HepG2 (cell line): ENCODE measurements around the gene GINM1. TPM values are rescaled to one million over a fixed set of nuclear protein-coding genes. Genes with fewer than 3 reads are reported as not detected.
A peak's percentile ranks its signal among the peaks of the same experiment; 100 is the strongest.

ENCODE experiments used
- ATAC-seq: fragments of 200-7000 bp; cut with Tn5 transposase; 3 replicates; pipeline ENCODE4 v1.9.1; 2020; ENCODE audit warnings: mild to moderate bottlenecking, moderate library complexity
- BruUV-seq: library from RNA; stranded (reverse); fragments of 400-500 nt; replicated peaks from 2 replicates; lab custom pipeline; 2021; lab: Mats Ljungman, UMichigan
- CTCF ChIA-PET: fragments of 300-600 bp; formaldehyde crosslinking; extraction: SDS; loops from one replicate; lab custom pipeline; 2021; ENCODE audit warnings: low total read pairs, inconsistent platforms, low intra/inter-chr PET ratio; lab: Yijun Ruan, JAX
- POLR2A ChIA-PET: fragments of 350-600 bp; sonication (Branson Sonifier 250); formaldehyde crosslinking; loops from one replicate; lab custom pipeline; 2020; ENCODE audit warnings: antibody characterized with exemption, inconsistent platforms; lab: Yijun Ruan, JAX
- DNase-seq: peaks from one replicate; pipeline ENCODE4 v3.0.0-alpha.2; 2015; ENCODE audit warnings: low spot score
- FAIRE-seq: peaks from 3 replicates; lab custom pipeline; 2011; peaks lifted over from hg19 to GRCh38; lab: Jason Lieb, UNC
- H2AFZ ChIP-seq: one replicate; pipeline ENCODE4 v1.6.1; 2011; ENCODE audit warnings: low read length, inconsistent platforms
- H3K27ac ChIP-seq: fragments of 300-600 bp; 3 replicates; pipeline ENCODE4 v1.8.0; 2011; ENCODE audit warnings: mixed run types, mild to moderate bottlenecking, mixed read lengths, low read length, inconsistent platforms; ENCODE audit not compliant: insufficient read depth; ENCODE audit errors: extremely low read length
- H3K27me3 ChIP-seq, 2 experiments: fragments of 200-600 bp in 1 of 2; 2 replicates in 1 of 2; 3 replicates in 1 of 2; pipeline versions ENCODE4 v1.6.0 to v1.8.0; 2011; ENCODE audit warnings: low read length in 2 of 2, mild to moderate bottlenecking in 2 of 2, moderate library complexity in 2 of 2, inconsistent platforms in 1 of 2; ENCODE audit not compliant: insufficient read depth in 2 of 2, control insufficient read depth in 1 of 2
- H3K36me3 ChIP-seq, 2 experiments: fragments of 200-600 bp in 1 of 2; replicated peaks in 1 of 2; 2 replicates in 1 of 2; 3 replicates in 1 of 2; pipeline versions ENCODE4 v1.5.1 to v1.8.0; 2011; ENCODE audit warnings: low read length in 2 of 2, inconsistent platforms in 1 of 2; ENCODE audit not compliant: insufficient read depth in 2 of 2, control insufficient read depth in 1 of 2
- H3K4me1 ChIP-seq: 2 replicates; pipeline ENCODE4 v1.5.1; 2012; ENCODE audit warnings: low read length, inconsistent platforms; ENCODE audit not compliant: insufficient read depth
- H3K4me2 ChIP-seq: 2 replicates; pipeline ENCODE4 v1.6.0; 2011; ENCODE audit warnings: low read depth, low read length, inconsistent platforms
- H3K4me3 ChIP-seq, 3 experiments: fragments of 200-600 bp in 1 of 3; sonication (generic), shearing (Covaris generic) in 1 of 3; replicated peaks in 1 of 3; 2 replicates each; pipeline ENCODE4 v1.5.1; 2011 to 2016; ENCODE audit warnings: low read length in 3 of 3, inconsistent platforms in 2 of 3, low read depth in 2 of 3, mild to moderate bottlenecking in 2 of 3, control low read depth in 1 of 3, mixed read lengths in 1 of 3; ENCODE audit not compliant: insufficient read depth in 1 of 3
- H3K79me2 ChIP-seq: one replicate; pipeline ENCODE4 v1.6.1; 2011; ENCODE audit warnings: low read length, inconsistent platforms; ENCODE audit not compliant: insufficient read depth
- H3K9ac ChIP-seq: 2 replicates; pipeline ENCODE4 v1.6.0; 2011; ENCODE audit warnings: mild to moderate bottlenecking, low read depth, low read length, inconsistent platforms; ENCODE audit not compliant: insufficient read depth
- H3K9me3 ChIP-seq: 2 replicates; pipeline ENCODE4 v1.5.1; 2012; ENCODE audit warnings: mild to moderate bottlenecking, low read length
- H4K20me1 ChIP-seq: 2 replicates; pipeline ENCODE4 v1.6.0; 2011; ENCODE audit warnings: inconsistent platforms, mild to moderate bottlenecking, low read length, moderate library complexity; ENCODE audit not compliant: insufficient read depth
- EED ChIP-seq: sonication (generic); formaldehyde crosslinking; IDR thresholded peaks from 2 replicates; pipeline ENCODE4 v1.5.0; 2020; ENCODE audit warnings: mild to moderate bottlenecking, missing genetic modification reagents
- ELF3 ChIP-seq: IDR thresholded peaks from 2 replicates; pipeline ENCODE4 v1.6.1; 2016; ENCODE audit warnings: missing genetic modification reagents, missing compliant biosample characterization
- KDM5B ChIP-seq: sonication (generic); formaldehyde crosslinking; IDR thresholded peaks from 2 replicates; pipeline ENCODE4 v1.4.0; 2020; ENCODE audit warnings: missing genetic modification reagents, mild to moderate bottlenecking, borderline replicate concordance
- MBD4 ChIP-seq: IDR thresholded peaks from 2 replicates; pipeline ENCODE4 v1.6.1; 2012; ENCODE audit warnings: low read length, inconsistent platforms, borderline replicate concordance
- NONO ChIP-seq, 2 experiments: fragments of 450-650 bp in 1 of 2; sonication (generic) in 1 of 2; formaldehyde crosslinking in 1 of 2; IDR thresholded peaks in 1 of 2; conservative IDR thresholded peaks in 1 of 2; 2 replicates each; pipeline versions ENCODE4 v1.6.1 to v1.8.0; 2017 to 2022; ENCODE audit warnings: mild to moderate bottlenecking in 1 of 2, missing genetic modification reagents in 1 of 2, moderate library complexity in 1 of 2
- ZSCAN31 ChIP-seq: sonication (generic); formaldehyde crosslinking; IDR thresholded peaks from 2 replicates; pipeline ENCODE4 v1.5.0; 2020; ENCODE audit warnings: low read depth, mild to moderate bottlenecking, missing genetic modification reagents
- WGBS: methylation state at CpG from one replicate; pipeline ENCODE4 v1.1.6; 2017; ENCODE audit warnings: low lambda C conversion rate; 5-methylcytosine and 5-hydroxymethylcytosine counted together
- in situ Hi-C: cut with HindIII; loops from 2 replicates; pipeline ENCODE4 v1.10.0; 2017; ENCODE audit warnings: low pct_unique_long_range_greater_than_20kb; ENCODE audit not compliant: extremely low pct_ligation_motif_present
- intact Hi-C: fragments of 100-400 bp; cut with micrococcal nuclease; formaldehyde crosslinking; loops from one replicate; pipeline ENCODE4 v1.10.0; 2022; ENCODE audit not compliant: unreplicated experiment
- polyA plus RNA-seq, 8 experiments: library from polyadenylated mRNA; depleted of rRNA in 3 of 8; stranded (reverse) in 7 of 8; unstranded in 1 of 8; fragments of >200 nt; fragmentation: Illumina TruSeq in 4 of 8; extraction: Trizol in 4 of 8; gene quantifications; 2 replicates each; pipeline versions ENCODE4 v1.2.1 to v1.2.3, GENCODE V29; 2011 to 2016; ENCODE audit warnings: low read depth in 4 of 8, missing spikeins in 1 of 8, mixed read lengths in 1 of 8; ENCODE audit not compliant: insufficient read depth in 1 of 8
- total RNA-seq, 5 experiments: library from RNA; depleted of rRNA; stranded (reverse); fragments of >200 nt; fragmentation: Illumina TruSeq; extraction: Trizol; gene quantifications; 2 replicates each; pipeline ENCODE4 v1.2.3, GENCODE V29; 2016; ENCODE audit warnings: low read depth in 1 of 5
- TF ChIP-seq, protein P1 (sequence below): sonication (generic); formaldehyde crosslinking; IDR thresholded peaks from 2 replicates; pipeline ENCODE4 v1.5.1; 2020; ENCODE audit warnings: mild to moderate bottlenecking, missing genetic modification reagents, moderate library complexity
- TF ChIP-seq, protein P2 (sequence below): sonication (generic); formaldehyde crosslinking; IDR thresholded peaks from 2 replicates; pipeline ENCODE4; 2020; ENCODE audit warnings: missing genetic modification reagents, mild to moderate bottlenecking, borderline replicate concordance
- TF ChIP-seq, protein P3 (sequence below): sonication (generic); formaldehyde crosslinking; IDR thresholded peaks from 2 replicates; pipeline ENCODE4 v1.4.0; 2020; ENCODE audit warnings: missing genetic modification reagents, borderline replicate concordance
- TF ChIP-seq, protein P4 (sequence below), 2 experiments: sonication (generic) in 1 of 2; formaldehyde crosslinking in 1 of 2; IDR thresholded peaks; 2 replicates each; pipeline versions ENCODE4 v1.4.0 to v1.6.1; 2018 to 2020; ENCODE audit warnings: missing genetic modification reagents in 2 of 2, borderline replicate concordance in 1 of 2, low read depth in 1 of 2, mild to moderate bottlenecking in 1 of 2, missing biosample characterization in 1 of 2

The GINM1 gene
- total and polyA plus RNA-seq, 2 of the 13 experiments (the other 11 are each of a cell fraction or from before 2014, with no cell fraction given): 19.4 to 27.5 TPM

DNA sequence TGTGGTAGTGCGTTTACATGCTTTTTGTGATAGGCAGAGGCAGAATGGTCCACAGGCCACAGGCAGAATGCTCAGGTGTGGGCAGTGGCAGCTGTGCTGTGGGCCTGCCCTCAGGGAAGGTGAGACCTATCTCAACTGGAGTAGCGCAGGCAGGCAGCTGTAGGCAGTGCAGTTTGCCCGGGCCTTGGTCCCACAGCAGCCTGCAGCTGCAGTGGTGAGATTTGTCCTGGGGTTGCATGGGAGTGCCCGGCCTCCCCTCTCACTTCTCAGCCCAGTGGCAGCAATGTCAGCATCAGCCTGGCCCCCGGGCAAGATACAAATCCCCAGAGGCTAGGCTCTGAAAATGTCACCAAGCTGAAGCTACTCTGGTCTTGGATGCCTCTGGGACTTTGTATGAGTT is 14.3 kb upstream of the GINM1 start:
- Histone ChIP-seq H3K9ac (peak overlapping the region; percentile 23; the same call in 1 of the 2 replicates), H3K4me2 (peak overlapping the region; percentile 48), H3K36me3 (no peaks in the 10 kb centered on the region), H3K4me1 (peaks cover 29% of the 10 kb centered on the region), H2AFZ (peak overlapping the region; percentile 68), H3K79me2 (no peaks in the 10 kb centered on the region), H3K4me3 (peak overlapping the region in 1 of 3 experiments; percentile 25; a peak in 1 of 6 replicates), H3K9me3 (no peaks in the 10 kb centered on the region), H3K27ac (no peak overlapping the region), H3K27me3 (peaks cover 0 to 13% of the 10 kb centered on the region in 2 experiments; a peak in 4 of 5 replicates), H4K20me1 (no peaks in the 10 kb centered on the region)
- FAIRE-seq: no peak
- no peak for DNase-seq
- peak; percentile 89 for ATAC-seq
- in situ Hi-C loops: no loop called here
- 8% methylated on average over 4 of the region's 5 CpGs for WGBS
- BruUV-seq: no TSS peak
- intact Hi-C loops: no loop called here
- ChIA-PET CTCF (no interaction called here), POLR2A (interaction anchor here (1.1 kb wide), 1 partner anchor 14 kb away, joined by 3 read pairs; the partner anchor contains the start of gene GINM1)
- 0 out of 2 replicates have a peak, but pooled peaks have one; percentile 28 for TF ChIP-seq KDM5B (CRISPR knock-in tag)
- no peak for TF ChIP-seq NONO (IDR thresholded peaks at IDR 0.05)
- TF ChIP-seq NONO (CRISPR knock-in tag; conservative IDR thresholded peaks at IDR 0.05): 0 out of 2 replicates have a peak, but pooled peaks have one; percentile 18
- no peak for TF ChIP-seq MBD4
- TF ChIP-seq ELF3 (CRISPR knock-in tag): 0 out of 2 replicates have a peak, but pooled peaks have one; percentile 4
- TF ChIP-seq, protein P1, sequence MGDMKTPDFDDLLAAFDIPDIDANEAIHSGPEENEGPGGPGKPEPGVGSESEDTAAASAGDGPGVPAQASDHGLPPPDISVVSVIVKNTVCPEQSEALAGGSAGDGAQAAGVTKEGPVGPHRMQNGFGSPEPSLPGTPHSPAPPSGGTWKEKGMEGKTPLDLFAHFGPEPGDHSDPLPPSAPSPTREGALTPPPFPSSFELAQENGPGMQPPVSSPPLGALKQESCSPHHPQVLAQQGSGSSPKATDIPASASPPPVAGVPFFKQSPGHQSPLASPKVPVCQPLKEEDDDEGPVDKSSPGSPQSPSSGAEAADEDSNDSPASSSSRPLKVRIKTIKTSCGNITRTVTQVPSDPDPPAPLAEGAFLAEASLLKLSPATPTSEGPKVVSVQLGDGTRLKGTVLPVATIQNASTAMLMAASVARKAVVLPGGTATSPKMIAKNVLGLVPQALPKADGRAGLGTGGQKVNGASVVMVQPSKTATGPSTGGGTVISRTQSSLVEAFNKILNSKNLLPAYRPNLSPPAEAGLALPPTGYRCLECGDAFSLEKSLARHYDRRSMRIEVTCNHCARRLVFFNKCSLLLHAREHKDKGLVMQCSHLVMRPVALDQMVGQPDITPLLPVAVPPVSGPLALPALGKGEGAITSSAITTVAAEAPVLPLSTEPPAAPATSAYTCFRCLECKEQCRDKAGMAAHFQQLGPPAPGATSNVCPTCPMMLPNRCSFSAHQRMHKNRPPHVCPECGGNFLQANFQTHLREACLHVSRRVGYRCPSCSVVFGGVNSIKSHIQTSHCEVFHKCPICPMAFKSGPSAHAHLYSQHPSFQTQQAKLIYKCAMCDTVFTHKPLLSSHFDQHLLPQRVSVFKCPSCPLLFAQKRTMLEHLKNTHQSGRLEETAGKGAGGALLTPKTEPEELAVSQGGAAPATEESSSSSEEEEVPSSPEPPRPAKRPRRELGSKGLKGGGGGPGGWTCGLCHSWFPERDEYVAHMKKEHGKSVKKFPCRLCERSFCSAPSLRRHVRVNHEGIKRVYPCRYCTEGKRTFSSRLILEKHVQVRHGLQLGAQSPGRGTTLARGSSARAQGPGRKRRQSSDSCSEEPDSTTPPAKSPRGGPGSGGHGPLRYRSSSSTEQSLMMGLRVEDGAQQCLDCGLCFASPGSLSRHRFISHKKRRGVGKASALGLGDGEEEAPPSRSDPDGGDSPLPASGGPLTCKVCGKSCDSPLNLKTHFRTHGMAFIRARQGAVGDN (CRISPR knock-in tag): peak; percentile 61
- TF ChIP-seq, protein P2, sequence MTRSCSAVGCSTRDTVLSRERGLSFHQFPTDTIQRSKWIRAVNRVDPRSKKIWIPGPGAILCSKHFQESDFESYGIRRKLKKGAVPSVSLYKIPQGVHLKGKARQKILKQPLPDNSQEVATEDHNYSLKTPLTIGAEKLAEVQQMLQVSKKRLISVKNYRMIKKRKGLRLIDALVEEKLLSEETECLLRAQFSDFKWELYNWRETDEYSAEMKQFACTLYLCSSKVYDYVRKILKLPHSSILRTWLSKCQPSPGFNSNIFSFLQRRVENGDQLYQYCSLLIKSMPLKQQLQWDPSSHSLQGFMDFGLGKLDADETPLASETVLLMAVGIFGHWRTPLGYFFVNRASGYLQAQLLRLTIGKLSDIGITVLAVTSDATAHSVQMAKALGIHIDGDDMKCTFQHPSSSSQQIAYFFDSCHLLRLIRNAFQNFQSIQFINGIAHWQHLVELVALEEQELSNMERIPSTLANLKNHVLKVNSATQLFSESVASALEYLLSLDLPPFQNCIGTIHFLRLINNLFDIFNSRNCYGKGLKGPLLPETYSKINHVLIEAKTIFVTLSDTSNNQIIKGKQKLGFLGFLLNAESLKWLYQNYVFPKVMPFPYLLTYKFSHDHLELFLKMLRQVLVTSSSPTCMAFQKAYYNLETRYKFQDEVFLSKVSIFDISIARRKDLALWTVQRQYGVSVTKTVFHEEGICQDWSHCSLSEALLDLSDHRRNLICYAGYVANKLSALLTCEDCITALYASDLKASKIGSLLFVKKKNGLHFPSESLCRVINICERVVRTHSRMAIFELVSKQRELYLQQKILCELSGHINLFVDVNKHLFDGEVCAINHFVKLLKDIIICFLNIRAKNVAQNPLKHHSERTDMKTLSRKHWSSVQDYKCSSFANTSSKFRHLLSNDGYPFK: 0 out of 2 replicates have a peak, but pooled peaks have one; percentile 21
- 0 out of 2 replicates have a peak, but pooled peaks have one; percentile 31 for TF ChIP-seq ZSCAN31 (CRISPR knock-in tag)
- TF ChIP-seq, protein P3, sequence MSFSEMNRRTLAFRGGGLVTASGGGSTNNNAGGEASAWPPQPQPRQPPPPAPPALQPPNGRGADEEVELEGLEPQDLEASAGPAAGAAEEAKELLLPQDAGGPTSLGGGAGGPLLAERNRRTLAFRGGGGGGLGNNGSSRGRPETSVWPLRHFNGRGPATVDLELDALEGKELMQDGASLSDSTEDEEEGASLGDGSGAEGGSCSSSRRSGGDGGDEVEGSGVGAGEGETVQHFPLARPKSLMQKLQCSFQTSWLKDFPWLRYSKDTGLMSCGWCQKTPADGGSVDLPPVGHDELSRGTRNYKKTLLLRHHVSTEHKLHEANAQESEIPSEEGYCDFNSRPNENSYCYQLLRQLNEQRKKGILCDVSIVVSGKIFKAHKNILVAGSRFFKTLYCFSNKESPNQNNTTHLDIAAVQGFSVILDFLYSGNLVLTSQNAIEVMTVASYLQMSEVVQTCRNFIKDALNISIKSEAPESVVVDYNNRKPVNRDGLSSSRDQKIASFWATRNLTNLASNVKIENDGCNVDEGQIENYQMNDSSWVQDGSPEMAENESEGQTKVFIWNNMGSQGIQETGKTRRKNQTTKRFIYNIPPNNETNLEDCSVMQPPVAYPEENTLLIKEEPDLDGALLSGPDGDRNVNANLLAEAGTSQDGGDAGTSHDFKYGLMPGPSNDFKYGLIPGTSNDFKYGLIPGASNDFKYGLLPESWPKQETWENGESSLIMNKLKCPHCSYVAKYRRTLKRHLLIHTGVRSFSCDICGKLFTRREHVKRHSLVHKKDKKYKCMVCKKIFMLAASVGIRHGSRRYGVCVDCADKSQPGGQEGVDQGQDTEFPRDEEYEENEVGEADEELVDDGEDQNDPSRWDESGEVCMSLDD (CRISPR knock-in tag): no peak
- TF ChIP-seq, protein P4, sequence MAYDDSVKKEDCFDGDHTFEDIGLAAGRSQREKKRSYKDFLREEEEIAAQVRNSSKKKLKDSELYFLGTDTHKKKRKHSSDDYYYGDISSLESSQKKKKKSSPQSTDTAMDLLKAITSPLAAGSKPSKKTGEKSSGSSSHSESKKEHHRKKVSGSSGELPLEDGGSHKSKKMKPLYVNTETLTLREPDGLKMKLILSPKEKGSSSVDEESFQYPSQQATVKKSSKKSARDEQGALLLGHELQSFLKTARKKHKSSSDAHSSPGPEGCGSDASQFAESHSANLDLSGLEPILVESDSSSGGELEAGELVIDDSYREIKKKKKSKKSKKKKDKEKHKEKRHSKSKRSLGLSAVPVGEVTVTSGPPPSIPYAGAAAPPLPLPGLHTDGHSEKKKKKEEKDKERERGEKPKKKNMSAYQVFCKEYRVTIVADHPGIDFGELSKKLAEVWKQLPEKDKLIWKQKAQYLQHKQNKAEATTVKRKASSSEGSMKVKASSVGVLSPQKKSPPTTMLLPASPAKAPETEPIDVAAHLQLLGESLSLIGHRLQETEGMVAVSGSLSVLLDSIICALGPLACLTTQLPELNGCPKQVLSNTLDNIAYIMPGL (CRISPR knock-in tag; IDR thresholded peaks at IDR 0.05; ENCODE audit: borderline replicate concordance in 1 of 2, low read depth in 1 of 2): 0 out of 4 replicates have a peak, but pooled peaks of 1 of the 2 experiments have one; percentile 13
- TF ChIP-seq EED (CRISPR knock-in tag): 0 out of 2 replicates have a peak, but pooled peaks have one; percentile 19
